Erythroblast (primary cell): ENCODE measurements around the gene CD93.

Source experiments
- DNase-seq, 2 experiments: peaks; one replicate each; lab custom pipeline; 2025; lab: John Stamatoyannopoulos, UW
- GATA1 ChIP-seq: IDR thresholded peaks from 2 replicates; pipeline ENCODE4 v1.6.1; 2011; ENCODE audit warnings: low read depth, mild to moderate bottlenecking, control low read depth, low read length, moderate library complexity
- POLR2A ChIP-seq: IDR thresholded peaks from 2 replicates; pipeline ENCODE4 v1.6.1; 2011; ENCODE audit warnings: mild to moderate bottlenecking, low read length

CD93 gene

DNA sequence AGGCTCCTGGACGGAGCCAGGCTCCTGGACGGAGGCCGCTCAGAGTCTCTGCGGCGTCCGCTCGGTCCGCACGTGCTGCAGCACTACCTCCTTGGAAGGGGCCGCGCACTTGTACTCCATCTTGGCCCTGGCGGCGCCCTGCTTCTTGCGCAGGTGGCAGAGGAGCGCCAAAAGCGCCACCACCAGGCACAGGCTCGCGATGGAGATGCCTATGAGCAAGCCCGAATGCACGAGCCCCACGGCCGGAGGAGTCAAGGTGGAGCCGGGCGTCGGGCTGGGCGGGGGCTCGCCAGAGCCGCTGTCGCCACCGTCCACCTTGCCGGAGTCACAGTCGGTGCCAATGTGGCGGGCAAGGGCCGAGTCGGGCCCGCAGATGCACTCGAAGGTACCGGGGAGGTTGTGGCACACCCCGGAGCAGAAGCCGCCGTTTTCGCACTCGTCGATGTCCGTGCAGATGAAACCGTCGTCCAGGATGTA lies 38.3 kb downstream of the CD93 start:
- peak; percentile 30 to 36 for DNase-seq
- no peak for TF ChIP-seq GATA1
- TF ChIP-seq POLR2A = no peak

DNA sequence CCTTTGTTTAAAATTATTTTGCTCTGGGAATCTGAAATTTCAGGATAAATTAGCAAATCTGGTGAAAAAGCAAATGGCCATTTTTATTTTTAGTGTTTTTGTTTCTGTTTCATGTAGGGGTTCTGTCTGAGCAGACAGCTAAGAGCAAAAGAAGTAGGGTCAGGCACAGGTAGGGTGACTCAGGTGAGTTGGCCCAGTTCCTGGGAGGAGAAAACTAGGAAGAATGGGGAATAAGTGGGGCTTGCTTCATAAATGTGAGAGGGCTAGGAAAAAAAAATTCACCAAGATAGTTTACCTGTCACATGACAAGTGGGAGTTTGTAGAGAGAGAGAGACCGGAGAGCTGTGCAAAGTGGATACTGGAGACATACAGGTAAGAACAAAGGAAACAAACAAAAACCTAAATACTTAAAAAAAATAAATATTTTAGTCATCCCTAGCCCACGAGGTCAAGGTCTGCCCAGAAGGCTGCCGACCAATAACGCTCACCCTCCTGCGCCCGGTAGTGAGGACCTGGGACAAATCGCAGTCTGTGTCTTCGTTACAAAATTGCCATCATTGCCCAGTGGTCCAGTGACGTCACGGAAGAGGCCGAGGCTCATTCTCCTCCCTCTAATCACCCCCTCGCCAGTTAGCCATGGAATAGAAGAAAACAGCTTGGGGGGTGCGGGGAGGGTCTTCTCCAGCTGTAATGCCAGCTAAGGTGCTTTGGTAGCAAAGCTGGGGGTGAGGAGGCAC lies 39.0 kb downstream of the CD93 start:
- no peak for DNase-seq

DNA sequence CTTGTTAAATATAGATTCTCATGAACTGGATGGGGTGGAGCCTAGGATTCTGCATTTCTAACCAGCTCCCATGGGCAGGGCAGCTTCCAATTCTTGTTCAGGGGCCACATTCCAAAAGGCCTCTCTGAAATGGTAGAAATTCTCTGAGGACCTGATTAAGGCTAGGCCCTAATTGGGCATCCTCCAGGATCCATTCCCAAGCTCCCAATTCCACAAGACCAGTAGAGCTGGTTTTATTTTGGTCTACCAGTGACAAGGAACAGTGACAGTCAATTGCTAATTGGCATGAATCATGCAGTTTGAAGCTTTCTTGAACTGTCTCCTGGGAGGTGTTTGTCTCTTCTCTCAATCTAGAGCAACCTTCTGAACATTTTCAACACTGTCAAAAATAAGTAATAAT lies 39.7 kb downstream of the CD93 start:
- TF ChIP-seq POLR2A = no peak
- TF ChIP-seq GATA1 = no peak
- DNase-seq = no peak

More for the DNA sequence above, 39.0 kb downstream of the CD93 start:
- TF ChIP-seq POLR2A = no peak

DNA sequence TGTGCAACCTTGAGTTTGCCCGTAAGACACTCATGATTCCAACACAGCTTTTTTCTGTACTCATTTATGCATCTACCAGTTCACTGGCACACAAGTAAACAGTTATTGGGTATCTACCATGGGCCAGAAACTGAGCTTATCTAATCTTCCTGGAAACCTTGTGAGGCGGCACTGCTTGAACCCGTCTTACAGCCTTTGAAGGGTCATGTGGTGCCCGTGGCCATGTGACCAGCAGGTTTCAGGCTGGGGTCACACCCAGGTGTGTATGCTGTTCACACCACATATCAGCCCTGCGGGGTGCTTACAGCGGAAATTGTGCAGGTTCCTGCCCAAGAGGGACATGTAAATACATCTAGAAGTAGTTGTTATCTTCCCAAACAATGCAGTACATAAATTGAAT lies 42.7 kb downstream of the CD93 start:
- TF ChIP-seq GATA1 = no peak
- no peak for TF ChIP-seq POLR2A
- DNase-seq = peak; percentile 81 to 88

DNA sequence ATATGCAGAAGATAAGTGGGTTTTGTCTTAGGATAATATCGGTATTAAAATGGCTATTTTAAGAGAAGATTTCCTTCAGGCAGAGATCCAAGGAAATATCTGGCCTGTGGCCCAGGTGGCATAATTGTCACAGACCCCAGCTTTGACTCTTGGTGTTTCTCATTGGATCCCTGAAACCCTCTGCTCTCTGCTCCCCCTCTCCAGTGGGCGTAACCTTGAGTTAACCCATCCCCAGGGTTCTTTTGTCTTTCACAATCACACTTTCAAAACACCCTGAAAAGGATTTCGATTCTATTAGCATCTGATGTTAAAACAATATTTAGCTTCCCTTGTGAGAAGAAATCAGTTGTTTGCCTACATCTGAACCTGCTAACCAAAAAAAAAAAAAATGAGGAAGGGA lies 43.9 kb downstream of the CD93 start:
- TF ChIP-seq POLR2A (no peak), GATA1 (no peak)
- no peak for DNase-seq

GRCh38 chr20:23039885-23040508 lies 46.1 kb downstream of the CD93 start:
- DNase-seq = no peak
- no peak for TF ChIP-seq GATA1

GRCh38 chr20:23039136-23039875 lies 46.8 kb downstream of the CD93 start:
- no peak for TF ChIP-seq GATA1
- TF ChIP-seq POLR2A = no peak
- DNase-seq = no peak

DNA sequence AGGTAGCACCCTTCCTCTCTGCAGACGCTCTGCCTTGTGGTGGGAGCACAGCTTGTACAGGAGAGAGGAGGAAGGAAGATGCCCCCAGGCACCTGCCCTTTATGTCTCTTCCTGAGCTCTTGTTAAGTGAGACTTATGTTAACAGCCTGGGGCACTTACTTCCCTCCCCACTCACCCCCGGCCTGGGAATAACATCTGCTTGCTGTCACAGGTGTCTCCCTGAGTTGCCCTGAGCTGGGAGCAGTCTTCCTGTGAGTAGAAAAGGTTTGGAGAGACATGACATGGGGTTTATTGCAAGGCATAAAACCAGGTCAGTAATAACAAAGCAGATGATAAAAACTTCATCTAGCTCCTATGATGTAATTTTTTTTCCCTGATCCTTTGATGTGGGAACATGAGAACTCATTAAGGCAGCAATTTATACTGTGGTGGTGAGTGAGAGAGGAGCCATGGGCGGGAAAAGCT lies 49.1 kb downstream of the CD93 start:
- TF ChIP-seq POLR2A (no peak), GATA1 (no peak)
- DNase-seq = no peak

DNA sequence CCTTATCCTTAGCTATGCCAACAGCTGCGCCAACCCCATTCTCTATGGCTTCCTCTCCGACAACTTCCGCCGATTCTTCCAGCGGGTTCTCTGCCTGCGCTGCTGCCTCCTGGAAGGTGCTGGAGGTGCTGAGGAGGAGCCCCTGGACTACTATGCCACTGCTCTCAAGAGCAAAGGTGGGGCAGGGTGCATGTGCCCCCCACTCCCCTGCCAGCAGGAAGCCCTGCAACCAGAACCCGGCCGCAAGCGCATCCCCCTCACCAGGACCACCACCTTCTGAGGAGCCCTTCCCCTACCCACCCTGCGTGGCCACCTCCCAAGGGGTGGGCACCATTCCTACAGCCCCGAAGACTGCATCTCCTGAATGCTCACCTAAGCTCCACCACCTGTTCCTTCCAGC lies 49.8 kb downstream of the CD93 start:
- TF ChIP-seq GATA1 (no peak), POLR2A (no peak)

GRCh38 chr20:23035731-23036130 lies 50.4 kb downstream of the CD93 start:
- no peak for DNase-seq
- TF ChIP-seq POLR2A = no peak
- no peak for TF ChIP-seq GATA1

More for the DNA sequence above, 49.8 kb downstream of the CD93 start:
- no peak for DNase-seq

- DNase-seq = no peak
- no peak for TF ChIP-seq GATA1
- no peak for TF ChIP-seq POLR2A
Observed at GRCh38 chr20:23034721-23035671, 51.1 kb downstream of the CD93 start, which contains the start of gene SSTR4. Gene SSTR4, plus strand, starts transcription at chr20:23035312. Its CDS starts 172 bp downstream, at chr20:23035484.

GRCh38 chr20:23033918-23034317 lies 52.2 kb downstream of the CD93 start:
- no peak for TF ChIP-seq GATA1
- TF ChIP-seq POLR2A = no peak
- no peak for DNase-seq

DNA sequence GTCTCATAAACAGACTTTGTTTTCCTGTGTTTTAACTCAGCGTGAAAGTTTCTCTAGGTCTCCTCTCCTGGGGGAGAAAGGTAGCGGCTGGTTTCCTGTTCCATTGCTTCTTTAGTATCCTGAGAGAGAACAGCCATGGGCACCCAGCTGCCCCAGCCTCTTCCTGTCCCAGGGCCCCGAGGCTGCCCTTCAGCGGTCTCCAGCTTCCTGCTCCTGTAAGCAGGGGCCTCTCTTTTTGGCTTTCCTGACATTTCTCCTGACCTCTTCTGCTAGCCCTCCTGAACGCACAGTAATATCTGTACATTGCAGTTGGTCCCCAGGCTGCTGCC lies 53.4 kb downstream of the CD93 start:
- TF ChIP-seq POLR2A (no peak), GATA1 (no peak)
- no peak for DNase-seq
